NCI-H526 treated with DMSO at 0.1 percent for 48 hours (cell line): ENCODE results near the gene NXPE4.

Source experiments
- DNase-seq: peaks from one replicate; lab custom pipeline; 2025; lab: John Stamatoyannopoulos, UW

Gene NXPE4

DNA sequence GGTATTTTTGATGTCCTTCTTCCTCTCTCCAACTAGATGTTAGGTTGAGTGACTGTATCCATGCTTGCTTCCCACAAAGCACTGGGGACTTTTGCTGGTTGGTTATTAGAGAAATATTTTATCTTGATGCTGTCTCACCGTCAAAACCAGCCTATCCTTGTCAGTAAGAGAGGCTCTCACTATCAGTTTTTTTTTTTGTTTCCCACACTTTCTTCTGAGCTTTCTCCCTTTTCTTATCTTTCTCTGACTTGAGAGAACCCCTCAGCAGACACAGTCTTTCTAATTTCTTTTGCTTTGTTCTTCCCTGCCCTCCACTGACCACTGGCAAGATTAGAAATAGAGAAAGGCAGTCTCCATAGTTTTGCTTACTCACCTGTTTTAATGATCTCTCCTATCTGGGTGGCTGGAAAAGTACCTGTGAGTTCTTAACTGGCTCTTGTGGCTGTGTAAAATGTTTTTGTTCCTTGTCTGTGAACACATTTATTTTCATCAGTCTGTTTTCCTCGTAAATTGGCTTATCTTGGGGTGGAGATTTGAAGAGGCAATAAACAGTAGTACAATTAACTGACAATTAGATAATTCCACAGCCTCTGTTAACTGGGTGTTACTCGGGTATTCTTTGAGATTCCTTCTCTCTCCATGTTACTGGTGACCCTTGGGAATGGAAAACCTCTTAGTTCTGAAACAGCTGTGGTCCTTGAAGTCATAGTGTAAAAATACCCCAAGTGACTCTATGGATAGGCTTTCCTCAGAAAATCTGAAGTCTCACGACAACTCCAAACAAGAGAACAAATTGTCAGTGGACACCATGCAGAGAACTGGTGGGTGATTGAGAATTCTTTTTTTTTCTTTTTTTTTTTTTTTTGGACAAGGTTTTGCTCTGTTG, 35.9 kb downstream of the NXPE4 start, which contains the start of gene NXPE1:
Gene NXPE1 (minus strand): TSS at position 457 of the 886 bp plus-strand sequence. CDS start 8,680 bp downstream, outside the sequence.
- no peak for DNase-seq

GRCh38 chr11:114556135-114556534, 39.5 kb downstream of the NXPE4 start:
- no peak for DNase-seq

DNA sequence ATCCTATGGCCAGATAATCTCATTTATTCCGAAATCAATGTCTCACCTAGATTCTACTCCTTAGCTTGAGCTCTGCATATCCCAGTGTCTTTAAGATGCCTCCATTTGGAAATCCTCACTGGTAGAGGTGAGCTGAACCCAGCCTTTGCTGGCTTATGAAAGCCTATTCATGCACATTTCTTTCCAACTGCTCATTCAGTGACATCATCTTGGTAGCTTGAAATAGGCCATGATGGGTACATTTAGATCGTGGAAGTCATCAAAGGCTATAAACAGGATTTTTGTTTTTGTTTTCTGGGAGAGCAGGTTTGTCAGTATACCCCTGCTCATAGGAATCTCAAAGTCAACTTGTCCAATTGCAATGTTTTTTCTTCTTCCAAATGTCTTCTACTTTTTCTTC, 41.9 kb downstream of the NXPE4 start:
- no peak for DNase-seq

GRCh38 chr11:114551060-114551459, 44.5 kb downstream of the NXPE4 start:
- no peak for DNase-seq

DNA sequence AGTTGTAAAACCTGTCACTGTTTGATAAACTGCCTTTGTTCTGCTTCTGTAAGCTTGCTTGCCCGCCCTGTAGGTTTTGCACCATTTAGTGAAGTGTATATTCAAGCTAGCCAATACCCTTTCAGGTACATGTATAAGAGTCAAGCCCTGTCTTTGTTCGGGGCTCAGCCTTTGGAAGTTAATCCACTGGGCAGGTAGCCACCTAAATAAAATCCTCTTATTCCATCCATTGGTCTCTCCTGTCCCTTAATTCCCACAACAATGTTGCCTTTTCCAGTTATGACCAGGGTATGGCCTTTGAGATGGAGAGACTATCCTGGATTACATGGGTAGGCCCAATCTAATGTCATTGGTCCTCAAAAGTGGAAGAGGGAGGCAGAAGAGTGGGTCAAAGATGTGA, 69.9 kb downstream of the NXPE4 start:
- DNase-seq, result no peak

DNA sequence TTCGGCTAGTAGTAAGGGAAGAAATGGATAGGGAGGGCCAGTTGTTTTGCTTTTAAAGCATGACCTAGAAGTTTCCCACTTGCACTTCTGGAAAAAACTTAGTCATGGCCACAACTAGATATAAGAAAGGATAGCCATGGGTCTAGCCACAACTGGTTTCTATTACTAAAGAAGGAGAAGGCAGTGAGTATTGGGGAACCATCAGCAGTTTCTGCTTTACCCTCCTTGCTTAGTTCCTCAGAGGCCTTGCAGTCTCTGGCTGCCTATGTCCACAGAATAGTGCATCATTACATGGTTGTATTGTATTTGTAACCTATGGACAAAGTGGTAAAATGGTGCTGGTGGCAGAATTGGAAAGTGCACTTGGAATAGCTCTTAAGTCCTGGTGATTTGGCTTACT, 71.5 kb downstream of the NXPE4 start:
- DNase-seq, result no peak

DNA sequence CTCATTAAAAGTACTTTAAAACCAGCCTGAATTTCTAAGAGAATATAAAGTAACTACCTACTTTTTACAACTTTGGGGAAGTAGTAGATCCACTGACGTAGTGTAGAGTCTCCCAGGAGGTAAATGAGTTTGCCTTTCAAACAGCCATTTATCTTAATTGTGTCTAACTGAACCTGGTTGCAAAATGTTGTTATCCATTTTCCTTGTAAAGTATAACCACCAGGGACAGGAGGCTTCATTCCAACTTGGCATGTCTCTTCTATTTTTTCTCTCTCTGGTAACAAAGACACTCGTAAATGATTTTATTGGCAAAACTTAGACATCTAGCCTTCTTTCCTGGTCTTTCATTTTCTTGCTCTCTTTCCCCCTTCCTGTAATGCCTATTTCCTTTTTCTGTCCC, 72.8 kb downstream of the NXPE4 start:
- DNase-seq, result no peak
